Heart left ventricle (tissue), 13 donors: Measurements from ENCODE around the gene LIPC.

Experiments used
- POLR2A ChIP-seq, 2 donors: fragments of 450-650 bp; IDR thresholded peaks; one replicate each; pipeline ENCODE4 v1.6.1; 2017; ENCODE audit warnings: antibody characterized with exemption in 2 of 2, mild to moderate bottlenecking in 2 of 2, moderate library complexity in 2 of 2
- TF ChIP-seq, protein P1 (sequence below), 12 donors: fragments of 200-600 bp; sonication (generic) in 4 of 12; IDR thresholded peaks; one replicate each; pipeline versions ENCODE4 v1.5.0 to v1.8.0; 2018 to 2022; ENCODE audit warnings: antibody characterized with exemption in 12 of 12, mild to moderate bottlenecking in 5 of 12
- donor health status: ischemic (EF 13 %, LVEDD 7.1; RV severe dilation, severe dysfunction).
- donor health status: DM: no; HTN: yes; CAD: no.
- donor health status: DM: no; HTN: no; CAD: no.
- donor health status: ischemic (EF 25% LVEDD 6.9; RV normal size, moderate dysfunction).
- donor health status: ischemic (EF 25% LVEDD 5.7; RV mildly dilated, moderate dysfunction).
- donor health status: ischemic (EF 35%, LVEDD 5.7; RV mildly dilated, moderate dysfunction).
- donor health status: nonischemic (EF 11% LVEDD 7.7; RV severe dilation, severe dysfunction).
- donor health status: DM: yes; HTN: yes; CAD: no.
- donor health status: PGD.
- donor health status: ischemic (EF 29% LVEDD 5.4; RV normal size, mild dysfunction).
- donor health status: nonischemic (EF 23%, LVEDD 6.1; RV moderate dilation, normal function).

DNA sequence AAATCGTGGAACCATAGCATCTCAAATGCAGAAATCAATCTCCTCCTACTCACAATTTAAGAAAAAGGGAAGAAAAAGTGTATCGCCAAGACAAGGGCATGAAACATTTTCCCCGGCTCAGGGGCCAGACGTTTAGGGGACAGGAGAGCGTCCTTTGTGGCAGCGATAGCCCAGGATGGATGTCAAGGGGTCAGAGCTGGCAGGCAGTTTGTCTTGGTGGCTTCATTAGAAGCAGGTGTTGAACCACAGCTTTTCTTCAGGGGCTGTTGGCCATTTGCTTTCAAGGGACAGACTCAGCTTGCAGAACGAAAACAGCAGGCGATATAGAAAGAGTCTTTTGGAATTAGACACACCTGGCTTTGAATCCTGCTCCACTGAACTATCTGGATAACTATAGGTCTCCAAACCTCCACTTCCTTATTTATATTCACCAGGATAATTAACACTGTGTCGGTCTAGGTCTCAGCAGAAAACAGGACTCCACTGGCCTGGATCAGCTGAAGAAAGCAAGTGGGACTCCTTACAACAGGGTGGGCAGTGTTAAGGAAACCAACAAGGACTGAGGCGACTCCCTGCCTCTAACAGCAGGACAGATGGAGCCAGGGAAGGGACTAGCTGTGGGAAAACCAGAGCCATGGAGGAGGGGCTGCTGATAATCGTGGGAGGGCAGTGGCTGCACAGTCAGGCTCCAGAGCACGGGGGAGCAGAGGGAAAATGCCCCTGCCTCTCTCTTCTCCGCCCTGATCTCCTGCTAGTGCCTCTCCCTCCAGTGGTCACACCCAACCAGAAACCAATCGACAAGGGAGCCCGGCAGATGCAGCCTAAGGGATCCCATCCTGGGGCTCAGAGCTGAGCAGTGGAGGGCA, 123.6 kb downstream of the LIPC start:
- TF ChIP-seq POLR2A (IDR thresholded peaks at IDR 0.05): no peak
- TF ChIP-seq, protein P1, sequence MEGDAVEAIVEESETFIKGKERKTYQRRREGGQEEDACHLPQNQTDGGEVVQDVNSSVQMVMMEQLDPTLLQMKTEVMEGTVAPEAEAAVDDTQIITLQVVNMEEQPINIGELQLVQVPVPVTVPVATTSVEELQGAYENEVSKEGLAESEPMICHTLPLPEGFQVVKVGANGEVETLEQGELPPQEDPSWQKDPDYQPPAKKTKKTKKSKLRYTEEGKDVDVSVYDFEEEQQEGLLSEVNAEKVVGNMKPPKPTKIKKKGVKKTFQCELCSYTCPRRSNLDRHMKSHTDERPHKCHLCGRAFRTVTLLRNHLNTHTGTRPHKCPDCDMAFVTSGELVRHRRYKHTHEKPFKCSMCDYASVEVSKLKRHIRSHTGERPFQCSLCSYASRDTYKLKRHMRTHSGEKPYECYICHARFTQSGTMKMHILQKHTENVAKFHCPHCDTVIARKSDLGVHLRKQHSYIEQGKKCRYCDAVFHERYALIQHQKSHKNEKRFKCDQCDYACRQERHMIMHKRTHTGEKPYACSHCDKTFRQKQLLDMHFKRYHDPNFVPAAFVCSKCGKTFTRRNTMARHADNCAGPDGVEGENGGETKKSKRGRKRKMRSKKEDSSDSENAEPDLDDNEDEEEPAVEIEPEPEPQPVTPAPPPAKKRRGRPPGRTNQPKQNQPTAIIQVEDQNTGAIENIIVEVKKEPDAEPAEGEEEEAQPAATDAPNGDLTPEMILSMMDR (IDR thresholded peaks at IDR 0.05): no peak
